ENCODE data around the gene PELI3. TPM values are rescaled to one million over a fixed set of nuclear protein-coding genes. Genes with fewer than 3 reads are reported as not detected.
A peak's percentile ranks its signal among the peaks of the same experiment; 100 is the strongest.

Gene PELI3
- total and polyA plus RNA-seq, 7 experiments from 2014 or later: 5.2 to 27.3 (median 15.4) TPM

DNA sequence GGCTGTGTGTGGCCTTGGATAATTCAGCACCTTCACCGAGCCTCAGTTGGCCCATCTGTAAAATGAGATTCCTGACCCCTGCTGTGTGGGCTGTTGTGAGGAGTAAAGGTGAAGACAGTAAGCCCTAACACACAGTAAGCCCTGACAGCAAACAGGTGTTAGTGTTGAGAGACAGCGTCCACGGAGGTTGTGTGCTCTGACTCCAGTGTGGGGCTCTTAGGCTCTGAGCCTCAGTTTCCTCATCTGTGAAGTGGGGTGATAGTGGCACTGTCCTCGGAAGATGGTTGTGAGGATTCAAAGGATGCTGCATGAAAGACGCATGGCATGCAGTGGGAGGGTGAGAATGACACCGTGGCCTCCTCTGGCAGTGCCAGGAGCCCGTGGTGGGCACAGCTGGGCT is 27.8 kb downstream of the PELI3 start:
- Mint-ChIP-seq H3K27ac (no peak overlapping the region), H3K9me3 (no peaks in the 10 kb centered on the region), H3K4me1 (no peaks in the 10 kb centered on the region), H3K27me3 (no peaks in the 10 kb centered on the region), H3K4me3 (no peak overlapping the region), H3K36me3 (peaks cover 0 to 26% (median 8%) of the 10 kb centered on the region in 5 donors)
- no peaks in the 10 kb centered on the region for H3K27me3 ChIP-seq (ENCODE audit: control insufficient read depth in 2 of 2, insufficient read depth in 2 of 2, low read length in 2 of 2)
- H3K4me3 ChIP-seq (ENCODE audit: low read length): no peak overlapping the region
- no peak for ATAC-seq
- POLR2A ChIA-PET: no interaction called here
- no peaks in the 10 kb centered on the region for H3K9me3 ChIP-seq (ENCODE audit: control insufficient read depth in 2 of 3, low read length in 3 of 3)
- H3K4me1 ChIP-seq (ENCODE audit: control insufficient read depth in 2 of 2, insufficient read depth in 2 of 2, low read length in 2 of 2): no peaks in the 10 kb centered on the region
- intact Hi-C loops (cut with micrococcal nuclease): no loop called here
- DNase-seq: no peak
- H3K36me3 ChIP-seq (ENCODE audit: control insufficient read depth in 2 of 3, insufficient read depth in 3 of 3, low read length in 3 of 3): peaks cover 0 to 63% (median 0%) of the 10 kb centered on the region in 3 experiments
- CTCF ChIA-PET: no interaction called here
- no peak overlapping the region for H3K27ac ChIP-seq (ENCODE audit: low read depth, low read length)

DNA sequence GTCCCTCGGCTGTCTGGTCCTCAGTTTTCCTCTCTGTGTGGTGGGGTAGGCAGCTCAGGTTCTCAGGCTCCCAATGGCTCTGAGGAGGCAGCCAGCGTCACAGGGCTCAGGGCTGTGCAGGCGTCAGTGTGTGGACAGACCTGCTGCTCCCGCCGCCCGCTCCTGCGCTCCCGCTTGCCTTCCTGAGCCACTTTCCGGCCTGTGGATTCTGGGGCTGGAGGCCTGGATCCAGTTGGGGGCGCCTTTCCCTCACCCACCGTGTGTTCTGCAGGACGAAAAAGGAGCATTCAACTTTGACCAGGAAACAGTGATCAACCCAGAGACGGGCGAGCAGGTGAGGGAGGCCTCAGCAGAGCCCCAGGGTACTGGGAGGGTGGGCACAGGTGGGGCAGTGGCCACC is 28.2 kb downstream of the PELI3 start:
- ChIA-PET POLR2A (no interaction called here), CTCF (no interaction called here)
- no peaks in the 10 kb centered on the region for H3K27me3 ChIP-seq (ENCODE audit: control insufficient read depth in 2 of 2, insufficient read depth in 2 of 2, low read length in 2 of 2)
- Mint-ChIP-seq H3K9me3 (no peaks in the 10 kb centered on the region), H3K4me3 (no peak overlapping the region), H3K27me3 (no peaks in the 10 kb centered on the region), H3K27ac (no peak overlapping the region), H3K4me1 (no peaks in the 10 kb centered on the region), H3K36me3 (peaks cover 0 to 28% (median 9%) of the 10 kb centered on the region in 5 donors)
- ATAC-seq (no peak), DNase-seq (no peak)
- peaks cover 0 to 59% (median 0%) of the 10 kb centered on the region in 3 experiments for H3K36me3 ChIP-seq (ENCODE audit: control insufficient read depth in 2 of 3, insufficient read depth in 3 of 3, low read length in 3 of 3)
- H3K4me1 ChIP-seq (ENCODE audit: control insufficient read depth in 2 of 2, insufficient read depth in 2 of 2, low read length in 2 of 2): no peaks in the 10 kb centered on the region
- intact Hi-C loops (cut with micrococcal nuclease): no loop called here
- H3K9me3 ChIP-seq (ENCODE audit: control insufficient read depth in 2 of 3, low read length in 3 of 3): no peaks in the 10 kb centered on the region
- no peak overlapping the region for H3K4me3 ChIP-seq (ENCODE audit: low read length)
- H3K27ac ChIP-seq (ENCODE audit: low read depth, low read length): no peak overlapping the region

- ATAC-seq: no peak
- peaks cover 0 to 59% (median 0%) of the 10 kb centered on the region in 3 experiments for H3K36me3 ChIP-seq (ENCODE audit: control insufficient read depth in 2 of 3, insufficient read depth in 3 of 3, low read length in 3 of 3)
- Mint-ChIP-seq H3K9me3 (no peaks in the 10 kb centered on the region), H3K27me3 (no peaks in the 10 kb centered on the region), H3K4me3 (no peak overlapping the region), H3K4me1 (no peaks in the 10 kb centered on the region), H3K27ac (no peak overlapping the region), H3K36me3 (peaks cover 0 to 29% (median 8%) of the 10 kb centered on the region in 5 donors)
- no peak overlapping the region for H3K27ac ChIP-seq (ENCODE audit: low read depth, low read length)
- ChIA-PET CTCF (no interaction called here), POLR2A (no interaction called here)
- no peaks in the 10 kb centered on the region for H3K9me3 ChIP-seq (ENCODE audit: control insufficient read depth in 2 of 3, low read length in 3 of 3)
- no peak for DNase-seq
- H3K4me1 ChIP-seq (ENCODE audit: control insufficient read depth in 2 of 2, insufficient read depth in 2 of 2, low read length in 2 of 2): no peaks in the 10 kb centered on the region
- no peak overlapping the region for H3K4me3 ChIP-seq (ENCODE audit: low read length)
- intact Hi-C loops (cut with micrococcal nuclease): no loop called here
- H3K27me3 ChIP-seq (ENCODE audit: control insufficient read depth in 2 of 2, insufficient read depth in 2 of 2, low read length in 2 of 2): no peaks in the 10 kb centered on the region
Measured at GRCh38 chr11:66495401-66495854, 28.7 kb downstream of the PELI3 start.

DNA sequence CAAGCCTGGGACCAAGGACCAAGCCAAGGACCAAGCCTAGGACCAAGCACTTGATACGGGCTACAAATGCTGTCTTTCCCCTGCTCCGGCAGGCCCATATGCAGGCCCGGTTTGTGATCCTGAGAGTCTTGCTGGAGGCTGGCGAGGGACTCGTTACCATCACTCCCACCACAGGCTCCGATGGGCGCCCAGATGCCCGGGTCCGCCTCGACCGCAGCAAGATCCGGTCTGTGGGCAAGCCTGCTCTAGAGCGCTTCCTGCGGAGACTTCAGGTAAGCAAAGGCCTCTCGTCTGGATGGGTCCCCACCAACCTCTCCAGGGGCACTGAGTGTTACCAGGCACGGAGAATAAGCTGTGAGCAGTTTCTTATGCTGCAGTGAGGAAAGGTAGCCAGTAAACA is 30.5 kb downstream of the PELI3 start:
- no peaks in the 10 kb centered on the region for H3K4me1 ChIP-seq (ENCODE audit: control insufficient read depth in 2 of 2, insufficient read depth in 2 of 2, low read length in 2 of 2)
- intact Hi-C loops (cut with micrococcal nuclease): no loop called here
- ChIA-PET POLR2A (no interaction called here), CTCF (no interaction called here)
- DNase-seq (no peak), ATAC-seq (no peak)
- no peaks in the 10 kb centered on the region for H3K27me3 ChIP-seq (ENCODE audit: control insufficient read depth in 2 of 2, insufficient read depth in 2 of 2, low read length in 2 of 2)
- no peaks in the 10 kb centered on the region for H3K4me1 Mint-ChIP-seq
- H3K4me3 Mint-ChIP-seq: no peak overlapping the region
- H3K27ac ChIP-seq (ENCODE audit: low read depth, low read length): no peak overlapping the region
- H3K27ac Mint-ChIP-seq: no peak overlapping the region
- no peak overlapping the region for H3K4me3 ChIP-seq (ENCODE audit: low read length)
- no peaks in the 10 kb centered on the region for H3K27me3 Mint-ChIP-seq
- no peaks in the 10 kb centered on the region for H3K9me3 Mint-ChIP-seq
- H3K36me3 ChIP-seq (ENCODE audit: control insufficient read depth in 2 of 3, insufficient read depth in 3 of 3, low read length in 3 of 3): peaks cover 0 to 44% (median 0%) of the 10 kb centered on the region in 3 experiments
- no peaks in the 10 kb centered on the region for H3K9me3 ChIP-seq (ENCODE audit: control insufficient read depth in 2 of 3, low read length in 3 of 3)
- peaks cover 0 to 33% (median 8%) of the 10 kb centered on the region in 5 donors for H3K36me3 Mint-ChIP-seq

DNA sequence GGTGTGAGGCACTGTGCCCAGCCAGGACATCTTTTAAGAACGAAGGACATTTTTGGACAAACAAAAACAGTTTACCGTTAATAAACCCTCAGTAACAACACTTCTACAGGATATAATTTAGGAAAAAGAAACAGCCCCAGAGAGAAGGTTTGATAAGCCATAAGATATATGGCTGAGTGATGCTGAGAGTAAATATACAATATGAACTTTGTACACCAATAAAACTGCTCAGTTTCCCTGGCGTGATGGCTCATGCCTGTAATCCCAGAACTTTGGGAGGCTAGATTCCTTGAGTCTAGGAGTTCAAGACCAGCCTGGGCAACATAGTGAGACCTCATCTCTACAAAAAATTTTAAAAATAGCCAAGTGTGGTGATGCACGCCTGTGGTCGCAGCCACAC is 31.8 kb downstream of the PELI3 start:
- POLR2A ChIA-PET: no interaction called here
- CTCF ChIA-PET: no interaction called here
- Mint-ChIP-seq H3K9me3 (no peaks in the 10 kb centered on the region), H3K36me3 (peaks cover 0 to 28% (median 8%) of the 10 kb centered on the region in 5 donors), H3K4me1 (no peaks in the 10 kb centered on the region), H3K27ac (no peak overlapping the region), H3K4me3 (no peak overlapping the region), H3K27me3 (no peaks in the 10 kb centered on the region)
- H3K4me1 ChIP-seq (ENCODE audit: control insufficient read depth in 2 of 2, insufficient read depth in 2 of 2, low read length in 2 of 2): no peaks in the 10 kb centered on the region
- DNase-seq (no peak), ATAC-seq (no peak)
- H3K27ac ChIP-seq (ENCODE audit: low read depth, low read length): no peak overlapping the region
- no peak overlapping the region for H3K4me3 ChIP-seq (ENCODE audit: low read length)
- H3K9me3 ChIP-seq (ENCODE audit: control insufficient read depth in 2 of 3, low read length in 3 of 3): no peaks in the 10 kb centered on the region
- intact Hi-C loops (cut with micrococcal nuclease): no loop called here
- H3K27me3 ChIP-seq (ENCODE audit: control insufficient read depth in 2 of 2, insufficient read depth in 2 of 2, low read length in 2 of 2): no peaks in the 10 kb centered on the region
- peaks cover 0 to 31% (median 0%) of the 10 kb centered on the region in 3 experiments for H3K36me3 ChIP-seq (ENCODE audit: control insufficient read depth in 2 of 3, insufficient read depth in 3 of 3, low read length in 3 of 3)

- Mint-ChIP-seq H3K27ac (no peak overlapping the region), H3K27me3 (no peaks in the 10 kb centered on the region), H3K4me1 (peaks cover 0 to 8% (median 4%) of the 10 kb centered on the region in 7 donors), H3K4me3 (no peak overlapping the region), H3K36me3 (peaks cover 0 to 22% (median 9%) of the 10 kb centered on the region in 5 donors), H3K9me3 (no peaks in the 10 kb centered on the region)
- ATAC-seq (no peak), DNase-seq (no peak)
- Histone ChIP-seq H3K4me1 (ENCODE audit: control insufficient read depth in 2 of 2, insufficient read depth in 2 of 2, low read length in 2 of 2) (peaks cover 0 to 4% of the 10 kb centered on the region in 2 donors), H3K27me3 (ENCODE audit: control insufficient read depth in 2 of 2, insufficient read depth in 2 of 2, low read length in 2 of 2) (no peaks in the 10 kb centered on the region), H3K9me3 (ENCODE audit: control insufficient read depth in 2 of 3, low read length in 3 of 3) (no peaks in the 10 kb centered on the region), H3K36me3 (ENCODE audit: control insufficient read depth in 2 of 3, insufficient read depth in 3 of 3, low read length in 3 of 3) (peaks cover 0 to 17% (median 0%) of the 10 kb centered on the region in 3 experiments), H3K27ac (ENCODE audit: low read depth, low read length) (no peak overlapping the region), H3K4me3 (ENCODE audit: low read length) (no peak overlapping the region)
- ChIA-PET CTCF (no interaction called here), POLR2A (no interaction called here)
- intact Hi-C loops (cut with micrococcal nuclease): no loop called here
Measured at GRCh38 chr11:66505276-66505816, 38.6 kb downstream of the PELI3 start.

DNA sequence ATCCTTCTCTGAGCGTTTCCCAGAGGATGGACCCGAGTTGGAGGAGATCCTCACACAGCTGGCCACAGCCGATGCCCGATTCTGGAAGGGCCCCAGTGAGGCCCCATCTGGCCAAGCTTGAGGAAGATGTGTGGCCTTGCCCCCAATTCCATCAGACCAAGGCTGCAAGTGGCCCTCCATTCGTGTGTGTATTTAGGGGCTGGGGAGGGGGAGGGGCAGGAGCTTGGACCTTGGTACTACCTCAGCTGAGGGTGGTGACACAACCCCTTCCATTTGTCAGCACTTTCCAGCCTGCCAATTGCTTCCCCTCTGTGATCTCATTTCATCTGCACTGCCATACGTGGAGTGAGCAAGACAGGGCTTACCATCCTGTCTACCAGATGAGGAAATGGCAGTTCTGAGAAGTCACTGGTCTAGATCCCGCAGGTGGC is 42.4 kb downstream of the PELI3 start:
- peaks cover 0 to 2% (median 0%) of the 10 kb centered on the region in 11 donors for H3K9me3 Mint-ChIP-seq
- H3K36me3 Mint-ChIP-seq: peaks cover 0 to 13% (median 8%) of the 10 kb centered on the region in 5 donors
- peak overlapping the region in 1 of 9 donors; percentile 27 for H3K27ac Mint-ChIP-seq
- no peaks in the 10 kb centered on the region for H3K27me3 Mint-ChIP-seq
- CTCF ChIA-PET: no interaction called here
- peaks cover 6 to 10% of the 10 kb centered on the region in 2 donors for H3K4me1 ChIP-seq (ENCODE audit: control insufficient read depth in 2 of 2, insufficient read depth in 2 of 2, low read length in 2 of 2)
- H3K27me3 ChIP-seq (ENCODE audit: control insufficient read depth in 2 of 2, insufficient read depth in 2 of 2, low read length in 2 of 2): no peaks in the 10 kb centered on the region
- H3K4me1 Mint-ChIP-seq: peaks cover 9 to 24% (median 18%) of the 10 kb centered on the region in 7 donors
- no peak for ATAC-seq
- H3K9me3 ChIP-seq (ENCODE audit: control insufficient read depth in 2 of 3, low read length in 3 of 3): no peaks in the 10 kb centered on the region
- intact Hi-C loops (cut with micrococcal nuclease): no loop called here
- no peak for DNase-seq
- H3K4me3 Mint-ChIP-seq: peak overlapping the region in 2 of 10 donors; percentile 7 to 51
- POLR2A ChIA-PET: interaction anchor here (1.4 to 1.7 kb wide), 2 partner anchors 43 to 130 kb away, joined by 3 to 5 read pairs; partner anchors contain the start of genes PELI3 and RBM4
- H3K4me3 ChIP-seq (ENCODE audit: low read length): no peak overlapping the region
- peaks cover 0 to 21% (median 0%) of the 10 kb centered on the region in 3 experiments for H3K36me3 ChIP-seq (ENCODE audit: control insufficient read depth in 2 of 3, insufficient read depth in 3 of 3, low read length in 3 of 3)
- H3K27ac ChIP-seq (ENCODE audit: low read depth, low read length): no peak overlapping the region

Data from naive thymus-derived CD4-positive, alpha-beta T cell (primary cell).